Natural killer cell (primary cell): ENCODE results near the gene SMPDL3A. TPM values are rescaled to one million over a fixed set of nuclear protein-coding genes. Genes with fewer than 3 reads are reported as not detected.

Source experiments
- ATAC-seq, 3 donors: fragments of 150-1000 bp in 2 of 3; fragments of 200-7000 bp in 1 of 3; cut with Tn5 transposase; 1 replicate in 1 of 3; 2 replicates in 2 of 3; pipeline ENCODE4 v1.10.0; 2021; ENCODE audit warnings: mild to moderate bottlenecking in 2 of 3, moderate library complexity in 2 of 3
- DNase-seq, 2 donors: peaks; one replicate each; pipeline versions ENCODE4 v3.0.0 to v3.0.0-alpha.2; 2013 to 2021; ENCODE audit warnings: mixed read lengths in 1 of 2
- H3K27ac ChIP-seq: one replicate; pipeline ENCODE4 v1.5.1; 2013; ENCODE audit warnings: mild to moderate bottlenecking, low read length
- H3K27me3 ChIP-seq: one replicate; pipeline ENCODE4 v1.6.1; 2013; ENCODE audit warnings: low read length; ENCODE audit not compliant: control insufficient read depth, insufficient read depth
- H3K36me3 ChIP-seq: one replicate; pipeline ENCODE4 v1.6.1; 2013; ENCODE audit warnings: low read length; ENCODE audit not compliant: control insufficient read depth, insufficient read depth
- H3K4me1 ChIP-seq: one replicate; pipeline ENCODE4 v1.6.1; 2013; ENCODE audit warnings: low read length; ENCODE audit not compliant: control insufficient read depth, insufficient read depth
- H3K4me3 ChIP-seq: one replicate; pipeline ENCODE4 v1.5.1; 2013; ENCODE audit warnings: low read length
- H3K9me3 ChIP-seq: one replicate; pipeline ENCODE4 v1.6.1; 2013; ENCODE audit warnings: low read length; ENCODE audit not compliant: control insufficient read depth, insufficient read depth
- H3K27ac Mint-ChIP-seq, 2 donors: one replicate each; pipeline ENCODE4 v1.8.0; 2022; ENCODE audit warnings: mild to moderate bottlenecking in 2 of 2, mixed read lengths in 2 of 2, moderate library complexity in 1 of 2
- H3K27me3 Mint-ChIP-seq, 2 donors: one replicate each; pipeline ENCODE4 v1.8.0; 2022; ENCODE audit warnings: low read depth in 2 of 2, mixed read lengths in 2 of 2
- H3K36me3 Mint-ChIP-seq: one replicate; pipeline ENCODE4 v1.8.0; 2022; ENCODE audit warnings: mixed read lengths
- H3K4me1 Mint-ChIP-seq, 2 donors: one replicate each; pipeline ENCODE4 v1.8.0; 2022; ENCODE audit warnings: mixed read lengths in 2 of 2
- H3K4me3 Mint-ChIP-seq: one replicate; pipeline ENCODE4 v1.8.0; 2022; ENCODE audit warnings: mild to moderate bottlenecking, moderate library complexity, mixed read lengths
- H3K9me3 Mint-ChIP-seq, 2 donors: one replicate each; pipeline ENCODE4 v1.8.0; 2022; ENCODE audit warnings: mixed read lengths in 2 of 2
- CTCF ChIP-seq: fragments of 200-600 bp; IDR thresholded peaks from one replicate; pipeline ENCODE4 v1.8.0; 2022; ENCODE audit warnings: antibody characterized with exemption
- WGBS: methylation state at CpG from one replicate; pipeline ENCODE4 v1.1.7; 2013; ENCODE audit warnings: missing lambda C conversion rate; ENCODE audit not compliant: insufficient coverage; 5-methylcytosine and 5-hydroxymethylcytosine counted together
- intact Hi-C: fragments of 100-400 bp; cut with micrococcal nuclease; formaldehyde crosslinking; loops from one replicate; pipeline ENCODE4 v1.14.2; 2022
- total RNA-seq, 4 donors: library from RNA; stranded (reverse); fragments of 120-200 nt in 1 of 4; gene quantifications; one replicate each; pipeline versions ENCODE4 v1.2.3 to v1.2.4, GENCODE V29; 2013 to 2022

The SMPDL3A gene
- total RNA-seq, 3 donors from 2014 or later (not counting 1 experiment from before 2014, with no cell fraction given), result 1.1 to 4.3 (median 3.9) TPM

- Mint-ChIP-seq H3K27me3 (peaks cover 6 to 8% of the 10 kb centered on the region in 2 donors), H3K36me3 (no peaks in the 10 kb centered on the region), H3K9me3 (no peaks in the 10 kb centered on the region), H3K4me1 (no peaks in the 10 kb centered on the region), H3K27ac (no peak overlapping the region), H3K4me3 (no peak overlapping the region)
- H3K4me3 ChIP-seq, result no peak overlapping the region
- ATAC-seq (no peak), DNase-seq (no peak)
- no peaks in the 10 kb centered on the region for H3K36me3 ChIP-seq
- intact Hi-C loops, result no loop called here
- WGBS, result 77% methylated on average over 4 of the region's 5 CpGs
- H3K27ac ChIP-seq, result no peak overlapping the region
- TF ChIP-seq CTCF, result no peak
- no peaks in the 10 kb centered on the region for H3K9me3 ChIP-seq
- H3K4me1 ChIP-seq, result no peaks in the 10 kb centered on the region
- H3K27me3 ChIP-seq, result no peaks in the 10 kb centered on the region
These were observed 36.1 kb downstream of the SMPDL3A start for GRCh38 chr6:122825163-122825562.

GRCh38 chr6:122829456-122829855 lies 40.4 kb downstream of the SMPDL3A start:
- H3K9me3 ChIP-seq, result no peaks in the 10 kb centered on the region
- no CpG with 5 or more reads among the region's 1 CpG for WGBS
- no peak overlapping the region for H3K4me3 ChIP-seq
- peaks cover 13 to 16% of the 10 kb centered on the region in 2 donors for H3K27me3 Mint-ChIP-seq
- no peak for TF ChIP-seq CTCF
- H3K4me1 Mint-ChIP-seq, result no peaks in the 10 kb centered on the region
- H3K4me3 Mint-ChIP-seq, result no peak overlapping the region
- DNase-seq (no peak), ATAC-seq (no peak)
- H3K36me3 ChIP-seq, result no peaks in the 10 kb centered on the region
- H3K4me1 ChIP-seq, result no peaks in the 10 kb centered on the region
- H3K36me3 Mint-ChIP-seq, result no peaks in the 10 kb centered on the region
- H3K27ac Mint-ChIP-seq, result no peak overlapping the region
- H3K27ac ChIP-seq, result no peak overlapping the region
- intact Hi-C loops, result no loop called here
- H3K9me3 Mint-ChIP-seq, result no peaks in the 10 kb centered on the region
- no peaks in the 10 kb centered on the region for H3K27me3 ChIP-seq

GRCh38 chr6:122831511-122831910 lies 42.5 kb downstream of the SMPDL3A start:
- H3K4me3 ChIP-seq, result no peak overlapping the region

More at GRCh38 chr6:122831511-122831910, 42.5 kb downstream of the SMPDL3A start:
- DNase-seq (no peak), ATAC-seq (no peak)
- H3K27ac ChIP-seq, result no peak overlapping the region
- no peaks in the 10 kb centered on the region for H3K36me3 Mint-ChIP-seq
- peaks cover 13 to 15% of the 10 kb centered on the region in 2 donors for H3K27me3 Mint-ChIP-seq
- intact Hi-C loops, result no loop called here
- H3K36me3 ChIP-seq, result no peaks in the 10 kb centered on the region
- H3K27me3 ChIP-seq, result no peaks in the 10 kb centered on the region
- H3K27ac Mint-ChIP-seq, result no peak overlapping the region
- H3K9me3 Mint-ChIP-seq, result no peaks in the 10 kb centered on the region
- H3K4me1 ChIP-seq, result no peaks in the 10 kb centered on the region
- no peak for TF ChIP-seq CTCF
- WGBS, result 43% methylated on average over 1 of the region's 1 CpG
- no peaks in the 10 kb centered on the region for H3K9me3 ChIP-seq
- H3K4me3 Mint-ChIP-seq, result no peak overlapping the region
- no peaks in the 10 kb centered on the region for H3K4me1 Mint-ChIP-seq
